Fibroblast of skin of scalp (primary cell): ENCODE measurements around the gene UQCRQ.

Source experiments
- DNase-seq: peaks from one replicate; pipeline ENCODE4 v3.0.0-alpha.2; 2013

Gene UQCRQ

DNA sequence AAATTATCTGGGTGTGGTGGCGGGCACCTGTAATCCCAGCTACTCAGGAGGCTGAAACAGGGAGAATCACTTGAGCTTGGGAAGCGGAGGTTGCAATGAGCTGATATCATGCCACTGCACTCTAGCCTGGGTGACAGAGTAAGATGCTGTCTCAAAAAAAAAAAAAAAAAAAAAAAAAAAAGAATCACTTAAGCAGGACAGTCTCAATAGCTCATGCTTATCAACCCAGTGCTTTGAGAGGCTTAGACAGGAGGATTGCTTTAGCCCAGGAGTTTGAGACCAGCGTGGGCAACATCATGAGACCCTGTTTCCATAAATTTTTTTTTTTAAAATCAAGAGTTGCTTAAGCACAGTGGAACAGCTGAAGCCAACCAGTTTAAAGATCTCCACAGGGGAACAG lies 49.6 kb downstream of the UQCRQ start:
- no peak for DNase-seq
